ENCODE measurements around the gene PAGE1. TPM values are rescaled to one million over a fixed set of nuclear protein-coding genes. Genes with fewer than 3 reads are reported as not detected.

The PAGE1 gene
- total and polyA plus RNA-seq, 2 donors (not counting 3 experiments of a cell fraction or from before 2014, with no cell fraction given), result not detected

DNA sequence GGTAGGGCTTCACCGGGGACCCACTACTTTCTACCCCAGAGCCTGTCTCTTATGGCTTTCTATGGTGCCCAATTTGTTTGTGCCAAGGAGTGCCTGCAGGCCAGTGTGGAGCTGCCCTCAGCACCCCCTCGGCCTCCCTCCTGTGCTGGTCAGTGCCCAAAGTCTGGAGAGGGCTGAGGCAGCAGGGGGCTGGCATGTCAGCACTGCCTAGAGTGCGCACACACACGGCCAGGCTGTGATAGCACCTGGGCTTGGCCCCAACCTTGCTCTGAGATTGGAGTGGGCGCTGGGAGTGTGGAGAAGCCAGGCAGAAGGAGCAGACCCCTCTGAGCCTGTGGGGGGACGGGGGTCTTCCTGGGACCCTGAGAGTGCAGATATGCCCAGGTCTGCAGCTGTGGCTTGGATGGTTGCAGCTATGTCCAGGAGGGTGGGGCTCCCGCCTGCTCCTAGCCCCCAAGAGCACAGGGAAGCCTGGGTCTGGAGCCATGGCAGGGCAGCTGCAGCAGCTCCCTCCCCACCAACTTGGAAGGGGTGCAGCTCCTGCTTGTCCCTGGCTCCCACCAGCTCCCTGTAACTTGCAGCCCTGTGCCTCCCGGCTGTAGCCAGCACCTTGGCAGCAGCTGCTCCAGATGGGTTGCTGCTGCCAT lies 50.7 kb downstream of the PAGE1 start:
- FAIRE-seq (no peak), DNase-seq (ENCODE audit: low read depth, low spot score) (no peak)
- Histone ChIP-seq H3K9me1 (replicated peaks; ENCODE audit: control insufficient read depth, extremely low read depth, insufficient read depth, low read length) (no peaks in the 10 kb centered on the region), H3K4me3 (replicated peaks in 1 of 3; ENCODE audit: insufficient read depth in 1 of 3, low read depth in 1 of 3, low read length in 3 of 3) (no peak overlapping the region), H3K36me3 (ENCODE audit: control insufficient read depth in 2 of 2, extremely low read depth in 1 of 2, insufficient read depth in 2 of 2, low read length in 2 of 2) (no peaks in the 10 kb centered on the region), H3K4me2 (ENCODE audit: insufficient read depth, low read length) (no peak overlapping the region), H3K9me3 (replicated peaks; ENCODE audit: control insufficient read depth, insufficient read depth, low read length) (no peaks in the 10 kb centered on the region), H4K20me1 (replicated peaks; ENCODE audit: control insufficient read depth, extremely low read depth, insufficient read depth, low read length) (no peaks in the 10 kb centered on the region), H3K27ac (ENCODE audit: insufficient read depth, low read depth, low read length) (no peak overlapping the region), H3K4me1 (ENCODE audit: control insufficient read depth, extremely low read depth, insufficient read depth, low read length) (no peaks in the 10 kb centered on the region), H3K9ac (replicated peaks; ENCODE audit: extremely low read depth, insufficient read depth, low read length) (no peak overlapping the region), H3K79me2 (ENCODE audit: control insufficient read depth, insufficient read depth, low read length) (no peaks in the 10 kb centered on the region), H3K27me3 (ENCODE audit: control insufficient read depth in 2 of 2, insufficient read depth in 2 of 2, low read length in 2 of 2) (no peaks in the 10 kb centered on the region), H2AFZ (ENCODE audit: low read depth, low read length) (no peak overlapping the region)
- POLR2A ChIA-PET, result no interaction called here
- dilution Hi-C loops (cut with MboI; ENCODE audit: extremely low pct_ligation_motif_present, low sequenced_read_pairs) (no loop called here), intact Hi-C loops (cut with micrococcal nuclease) (no loop called here)
- BruUV-seq (replicated peaks), result no TSS peak
- no peak for TF ChIP-seq EZH2 (IDR thresholded peaks at IDR 0.05; ENCODE audit: borderline replicate concordance, low read depth, low read length, severe bottlenecking)
- TF ChIP-seq POLR2AphosphoS5 (IDR thresholded peaks at IDR 0.05; ENCODE audit: insufficient read depth, low read depth, low read length), result no peak
- no peak for TF ChIP-seq POLR2A (IDR thresholded peaks at IDR 0.05; ENCODE audit: low read depth, low read length)
- TF ChIP-seq JUN (IDR thresholded peaks at IDR 0.05; ENCODE audit: borderline replicate concordance, insufficient read depth, insufficient read length, low read depth), result no peak
- no peak for TF ChIP-seq GATA2 (IDR thresholded peaks at IDR 0.05; ENCODE audit: insufficient read depth, insufficient read length, low read depth, low read length)
- TF ChIP-seq, protein P1, sequence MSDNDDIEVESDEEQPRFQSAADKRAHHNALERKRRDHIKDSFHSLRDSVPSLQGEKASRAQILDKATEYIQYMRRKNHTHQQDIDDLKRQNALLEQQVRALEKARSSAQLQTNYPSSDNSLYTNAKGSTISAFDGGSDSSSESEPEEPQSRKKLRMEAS (IDR thresholded peaks at IDR 0.05; ENCODE audit: insufficient read depth, insufficient read length), result no peak
- no peak for TF ChIP-seq FOS (IDR thresholded peaks at IDR 0.05; ENCODE audit: borderline replicate concordance, insufficient read depth, low read length)
- TF ChIP-seq CTCF (IDR thresholded peaks at IDR 0.05; ENCODE audit: extremely low read depth in 1 of 2, insufficient read depth in 1 of 2, low read depth in 1 of 2, low read length in 2 of 2), result no peak
- TF ChIP-seq MYC (IDR thresholded peaks at IDR 0.05; ENCODE audit: low read depth, low read length), result no peak
- CTCF ChIA-PET, result no interaction called here

Other genes with a start within 250 kb of the PAGE1 start
- not detected in 2 replicates for gene GAGE12C, start 163.8 kb downstream of the PAGE1 start, total RNA-seq
- gene GAGE12C, start 163.8 kb downstream of the PAGE1 start, polyA plus RNA-seq, result not detected in 2 replicates
- gene GAGE12D, start 154.3 kb downstream of the PAGE1 start, total RNA-seq, result not detected in 2 replicates
- gene GAGE12D, start 154.3 kb downstream of the PAGE1 start, polyA plus RNA-seq, result not detected in 2 replicates
- not detected in 2 replicates for gene GAGE12E, start 144.7 kb downstream of the PAGE1 start, total RNA-seq
- not detected in 2 replicates for gene GAGE12E, start 144.7 kb downstream of the PAGE1 start, polyA plus RNA-seq
- not detected in 2 replicates for gene GAGE12F, start 135.1 kb downstream of the PAGE1 start, total RNA-seq
- not detected in 2 replicates for gene GAGE12F, start 135.1 kb downstream of the PAGE1 start, polyA plus RNA-seq
- not detected in 2 replicates for gene GAGE12G, start 125.6 kb downstream of the PAGE1 start, total RNA-seq
- gene GAGE12G, start 125.6 kb downstream of the PAGE1 start, polyA plus RNA-seq, result not detected in 2 replicates
- gene GAGE12H, start 116.0 kb downstream of the PAGE1 start, total RNA-seq, result not detected in 2 replicates
- gene GAGE12H, start 116.0 kb downstream of the PAGE1 start, polyA plus RNA-seq, result not detected in 2 replicates
- not detected in 2 replicates for gene GAGE2A, start 106.5 kb downstream of the PAGE1 start, total RNA-seq
- not detected in 2 replicates for gene GAGE2A, start 106.5 kb downstream of the PAGE1 start, polyA plus RNA-seq
- not detected in 2 replicates for gene GAGE1, start 97.0 kb downstream of the PAGE1 start, total RNA-seq
- not detected in 2 replicates for gene GAGE1, start 97.0 kb downstream of the PAGE1 start, polyA plus RNA-seq
- not detected in 2 replicates for gene PAGE4, start 133.3 kb upstream of the PAGE1 start, total RNA-seq
- not detected in 2 replicates for gene PAGE4, start 133.3 kb upstream of the PAGE1 start, polyA plus RNA-seq
- 2.3 and 3.0 TPM in 2 replicates for gene USP27X, start 183.5 kb upstream of the PAGE1 start, total RNA-seq
- 2.2 and 2.4 TPM in 2 replicates for gene USP27X, start 183.5 kb upstream of the PAGE1 start, polyA plus RNA-seq
- gene CLCN5, start 226.6 kb upstream of the PAGE1 start, total RNA-seq, result 12.9 TPM in 2 replicates
- gene CLCN5, start 226.6 kb upstream of the PAGE1 start, polyA plus RNA-seq, result 2.7 and 3.1 TPM in 2 replicates